Measurements from ENCODE around the gene KRTAP5-3. TPM values are rescaled to one million over a fixed set of nuclear protein-coding genes. Genes with fewer than 3 reads are reported as not detected.
A peak's percentile ranks its signal among the peaks of the same experiment; 100 is the strongest.
"Not testable (repeated sequence)": the region's sequence is repeated elsewhere in the genome, so short reads cannot be mapped to it uniquely, and the experiment has no call there.

Gene KRTAP5-3
- total RNA-seq, 1 donor from 2014 or later = not detected

DNA sequence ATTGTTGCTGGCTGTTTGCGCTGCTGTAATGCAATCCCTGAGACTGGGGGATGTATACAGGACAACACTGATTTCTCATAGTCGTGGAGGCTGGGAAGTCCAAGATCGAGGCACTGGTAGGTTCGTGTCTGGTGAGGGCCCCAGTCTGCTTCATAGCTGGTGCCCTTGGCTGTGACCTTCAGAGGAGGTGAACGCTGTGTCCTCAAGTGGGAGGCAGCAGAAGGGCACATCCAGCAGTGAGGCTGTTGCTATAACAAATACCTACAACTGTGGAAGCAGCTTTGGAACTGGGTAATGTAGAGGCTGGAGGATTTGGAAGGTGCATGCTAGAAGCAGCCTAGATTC, 42.6 kb upstream of the KRTAP5-3 start:
- no peak for FAIRE-seq
- TF ChIP-seq, protein P1, sequence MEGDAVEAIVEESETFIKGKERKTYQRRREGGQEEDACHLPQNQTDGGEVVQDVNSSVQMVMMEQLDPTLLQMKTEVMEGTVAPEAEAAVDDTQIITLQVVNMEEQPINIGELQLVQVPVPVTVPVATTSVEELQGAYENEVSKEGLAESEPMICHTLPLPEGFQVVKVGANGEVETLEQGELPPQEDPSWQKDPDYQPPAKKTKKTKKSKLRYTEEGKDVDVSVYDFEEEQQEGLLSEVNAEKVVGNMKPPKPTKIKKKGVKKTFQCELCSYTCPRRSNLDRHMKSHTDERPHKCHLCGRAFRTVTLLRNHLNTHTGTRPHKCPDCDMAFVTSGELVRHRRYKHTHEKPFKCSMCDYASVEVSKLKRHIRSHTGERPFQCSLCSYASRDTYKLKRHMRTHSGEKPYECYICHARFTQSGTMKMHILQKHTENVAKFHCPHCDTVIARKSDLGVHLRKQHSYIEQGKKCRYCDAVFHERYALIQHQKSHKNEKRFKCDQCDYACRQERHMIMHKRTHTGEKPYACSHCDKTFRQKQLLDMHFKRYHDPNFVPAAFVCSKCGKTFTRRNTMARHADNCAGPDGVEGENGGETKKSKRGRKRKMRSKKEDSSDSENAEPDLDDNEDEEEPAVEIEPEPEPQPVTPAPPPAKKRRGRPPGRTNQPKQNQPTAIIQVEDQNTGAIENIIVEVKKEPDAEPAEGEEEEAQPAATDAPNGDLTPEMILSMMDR (IDR thresholded peaks at IDR 0.05; ENCODE audit: insufficient read depth, low read length, severe bottlenecking) = no peak

DNA sequence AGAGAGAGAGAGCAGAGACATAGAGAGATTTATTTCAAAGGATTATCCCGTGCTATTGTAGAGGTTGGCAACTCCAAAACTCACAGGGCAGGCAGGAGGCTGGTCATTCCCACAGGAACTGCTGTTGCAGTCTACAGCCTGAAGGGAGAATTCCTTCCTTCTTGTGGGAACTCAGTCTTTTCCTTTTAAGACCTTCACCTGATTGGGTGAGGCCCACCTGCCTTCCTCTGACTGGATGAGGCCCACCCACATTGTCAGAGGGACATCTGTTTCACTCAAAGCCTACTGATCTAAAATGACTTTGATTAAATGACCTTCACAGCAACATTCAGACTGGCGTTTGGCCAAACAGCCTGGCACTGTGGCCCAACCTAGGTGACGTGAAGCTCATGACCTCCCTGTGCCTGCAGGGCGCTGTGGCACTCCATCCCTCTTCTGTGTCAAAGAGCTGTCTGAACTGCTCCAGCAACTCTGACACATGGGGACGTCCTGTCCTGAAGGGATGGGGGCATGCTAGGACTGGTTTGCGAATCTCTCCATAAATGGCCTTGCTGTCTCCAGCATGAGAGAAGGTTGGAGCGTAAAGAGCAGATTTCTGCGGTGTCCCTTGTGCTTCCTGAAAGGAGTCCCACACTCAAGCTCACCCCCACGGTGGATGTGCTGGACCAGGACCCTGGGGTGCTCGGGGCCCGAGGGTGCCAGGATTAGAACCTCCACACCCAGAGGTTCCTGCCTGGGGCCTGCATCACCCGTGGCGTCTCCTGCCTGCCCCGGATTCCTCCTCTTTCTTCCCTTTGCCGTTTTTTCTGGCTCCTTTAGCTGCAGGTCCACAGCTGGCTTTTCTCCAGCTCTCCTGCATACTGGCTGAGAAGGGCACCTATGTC, 42.0 kb upstream of the KRTAP5-3 start:
- Histone ChIP-seq H3K4me3 (ENCODE audit: low read depth, low read length) (no peak overlapping the region), H3K27me3 (ENCODE audit: control insufficient read depth, insufficient read depth, low read length) (no peaks in the 10 kb centered on the region), H3K36me3 (ENCODE audit: control insufficient read depth, insufficient read depth, low read length) (no peaks in the 10 kb centered on the region)
- DNase-seq (ENCODE audit: low read depth) = peak; percentile 32
- TF ChIP-seq, protein P1 (IDR thresholded peaks at IDR 0.05; ENCODE audit: insufficient read depth, low read length, severe bottlenecking) = no peak
- FAIRE-seq = peak; percentile 43

More for the DNA sequence above, 42.6 kb upstream of the KRTAP5-3 start:
- no peak overlapping the region for H3K4me3 ChIP-seq (ENCODE audit: low read depth, low read length)
- no peaks in the 10 kb centered on the region for H3K36me3 ChIP-seq (ENCODE audit: control insufficient read depth, insufficient read depth, low read length)
- H3K27me3 ChIP-seq (ENCODE audit: control insufficient read depth, insufficient read depth, low read length) = no peaks in the 10 kb centered on the region
- DNase-seq (ENCODE audit: low read depth) = no peak

DNA sequence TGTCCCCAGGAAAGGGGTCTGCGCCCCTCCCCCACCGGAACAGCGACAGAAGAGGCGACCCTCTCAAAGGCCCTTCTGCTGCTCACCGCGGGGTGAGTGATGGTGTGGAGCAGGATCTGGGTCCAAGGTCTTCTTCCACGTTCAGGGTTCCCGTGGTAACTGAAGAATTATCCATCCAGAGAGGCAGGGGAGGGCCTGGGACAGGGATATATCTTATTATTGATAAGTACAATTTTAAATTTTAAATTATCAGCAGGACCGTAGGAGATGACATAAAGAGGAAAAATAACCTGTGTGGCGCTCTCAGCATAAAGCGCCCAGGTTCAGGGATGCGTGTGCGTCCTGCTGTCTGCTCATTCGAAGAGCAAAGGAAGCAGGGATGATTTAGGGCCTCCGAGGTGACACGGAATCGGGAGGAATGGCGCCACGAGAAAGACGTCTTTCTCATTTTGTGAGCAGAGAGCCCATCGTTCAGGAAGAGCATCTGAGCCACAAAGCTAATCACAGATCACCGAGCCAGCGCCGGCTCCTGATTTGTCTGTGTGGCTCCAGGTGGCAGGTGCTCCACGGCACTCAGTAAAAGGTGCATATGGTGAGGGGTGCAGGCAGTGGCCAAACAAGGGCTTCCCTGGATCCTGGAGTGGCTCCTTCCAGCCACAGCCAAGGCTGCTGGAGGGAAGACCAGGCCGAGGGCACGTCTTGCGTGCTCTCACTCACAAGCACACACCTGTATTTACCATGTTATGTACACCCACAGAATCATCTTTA, 40.6 kb upstream of the KRTAP5-3 start:
- no peak overlapping the region for H3K4me3 ChIP-seq (ENCODE audit: low read depth, low read length)
- no peak for DNase-seq (ENCODE audit: low read depth)
- TF ChIP-seq, protein P1 (IDR thresholded peaks at IDR 0.05; ENCODE audit: insufficient read depth, low read length, severe bottlenecking) = no peak
- H3K36me3 ChIP-seq (ENCODE audit: control insufficient read depth, insufficient read depth, low read length) = no peaks in the 10 kb centered on the region
- H3K27me3 ChIP-seq (ENCODE audit: control insufficient read depth, insufficient read depth, low read length) = no peaks in the 10 kb centered on the region
- no peak for FAIRE-seq

DNA sequence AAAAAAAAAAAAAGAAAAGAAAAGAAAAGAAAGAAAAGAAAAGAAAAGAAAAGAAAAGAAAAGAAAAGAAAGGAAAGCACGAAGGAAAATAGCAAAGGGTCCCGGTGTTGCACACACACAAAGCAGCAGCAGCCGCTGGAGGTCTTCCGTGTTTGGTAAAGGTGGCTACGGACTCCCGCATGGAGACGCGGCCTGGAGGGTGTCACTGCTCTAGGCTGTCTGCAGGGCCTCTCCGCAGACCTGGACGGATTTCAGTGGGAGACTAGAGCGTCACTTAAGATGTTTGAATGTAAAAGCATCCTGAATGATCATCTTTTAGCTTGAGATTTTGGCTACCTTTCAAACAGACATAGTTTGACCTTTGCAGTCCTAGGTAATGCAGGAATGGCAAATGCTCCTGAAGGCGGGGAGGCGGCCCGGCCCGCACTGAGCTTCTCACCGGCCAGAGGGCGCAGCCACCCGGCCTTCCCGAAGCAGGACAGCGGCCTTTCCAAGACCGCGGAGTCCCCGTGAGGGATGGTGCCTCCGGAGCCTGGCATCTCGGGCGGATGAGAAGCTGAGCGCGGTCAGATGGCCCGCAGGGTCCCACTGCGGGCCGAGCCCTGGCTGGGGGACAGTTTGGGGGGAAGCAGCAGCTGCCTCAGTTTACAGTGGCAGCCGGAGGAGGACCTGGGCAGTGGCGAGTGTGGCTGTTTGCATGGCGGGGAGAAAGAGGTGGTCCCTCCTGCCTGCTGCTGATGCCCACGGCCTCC, 39.8 kb upstream of the KRTAP5-3 start:
- no peak for DNase-seq (ENCODE audit: low read depth)
- no peak overlapping the region for H3K4me3 ChIP-seq (ENCODE audit: low read depth, low read length)
- no peaks in the 10 kb centered on the region for H3K36me3 ChIP-seq (ENCODE audit: control insufficient read depth, insufficient read depth, low read length)
- no peak for FAIRE-seq
- TF ChIP-seq, protein P1 (IDR thresholded peaks at IDR 0.05; ENCODE audit: insufficient read depth, low read length, severe bottlenecking) = no peak
- no peaks in the 10 kb centered on the region for H3K27me3 ChIP-seq (ENCODE audit: control insufficient read depth, insufficient read depth, low read length)

DNA sequence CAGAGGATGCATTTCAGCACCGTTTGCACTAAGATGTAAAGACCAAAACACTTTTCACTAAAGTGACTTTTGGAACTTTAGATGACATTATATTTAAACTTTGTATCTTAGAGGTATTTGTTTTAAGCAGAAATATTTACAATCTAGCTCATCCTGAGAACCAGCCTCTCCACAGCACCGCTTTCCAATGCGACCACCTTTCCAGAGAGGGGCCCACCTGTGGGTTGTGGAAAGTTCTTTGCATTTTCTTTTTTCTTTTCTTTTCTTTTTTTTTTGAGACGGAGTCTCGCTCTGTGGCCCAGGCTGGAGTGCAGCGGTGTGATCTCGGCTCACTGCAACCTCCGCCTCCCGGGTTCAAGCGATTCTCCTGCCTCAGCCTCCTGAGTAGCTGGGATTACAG, 38.3 kb upstream of the KRTAP5-3 start:
- not testable (repeated sequence) for FAIRE-seq; H3K4me3 ChIP-seq (ENCODE audit: low read depth, low read length); H3K27me3 ChIP-seq (ENCODE audit: control insufficient read depth, insufficient read depth, low read length); DNase-seq (ENCODE audit: low read depth); H3K36me3 ChIP-seq (ENCODE audit: control insufficient read depth, insufficient read depth, low read length)

DNA sequence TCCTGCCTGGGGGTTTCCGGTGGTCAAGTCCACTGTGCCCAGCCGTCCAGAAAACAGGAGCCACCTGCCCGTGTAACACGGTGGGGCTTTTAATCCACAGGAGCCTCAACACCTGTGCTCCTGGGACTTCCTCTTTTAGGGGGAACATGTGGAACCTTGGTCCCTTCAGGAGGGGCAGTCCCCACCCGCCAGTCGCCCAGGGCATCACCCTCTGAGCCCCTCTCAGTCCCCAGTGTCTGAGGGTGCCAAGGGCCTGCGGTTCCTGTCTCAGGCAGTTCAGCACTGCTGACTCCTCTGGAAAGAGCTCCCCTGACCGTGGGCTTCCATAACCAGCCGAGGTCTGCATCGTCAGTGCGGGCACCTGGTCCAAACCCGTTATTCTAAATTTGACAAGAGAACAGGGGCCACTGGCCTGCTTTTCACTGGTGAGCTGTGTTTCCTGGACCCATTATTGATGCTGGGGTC, 37.1 kb upstream of the KRTAP5-3 start:
- FAIRE-seq (no peak), DNase-seq (ENCODE audit: low read depth) (no peak)
- H3K27me3 ChIP-seq (ENCODE audit: control insufficient read depth, insufficient read depth, low read length) = no peaks in the 10 kb centered on the region
- H3K4me3 ChIP-seq (ENCODE audit: low read depth, low read length) = no peak overlapping the region
- H3K36me3 ChIP-seq (ENCODE audit: control insufficient read depth, insufficient read depth, low read length) = no peaks in the 10 kb centered on the region
- TF ChIP-seq, protein P1 (IDR thresholded peaks at IDR 0.05; ENCODE audit: insufficient read depth, low read length, severe bottlenecking) = no peak

Data from bronchial epithelial cell (primary cell).